H9 (cell line): Measurements from ENCODE around the gene ADAD2. TPM values are rescaled to one million over a fixed set of nuclear protein-coding genes. Genes with fewer than 3 reads are reported as not detected.

Source experiments
- DNase-seq: peaks from one replicate; pipeline ENCODE4 v3.0.0-alpha.2; 2017
- H2AFZ ChIP-seq: one replicate; pipeline ENCODE4 v1.6.1; 2013; ENCODE audit warnings: mild to moderate bottlenecking, low read length, control low read depth, moderate library complexity
- H2AK5ac ChIP-seq: 2 replicates; pipeline ENCODE4 v1.6.1; 2013; ENCODE audit warnings: low read length, control low read depth, mixed read lengths; ENCODE audit not compliant: insufficient read length
- H2BK120ac ChIP-seq: one replicate; pipeline ENCODE4 v1.6.1; 2013; ENCODE audit warnings: low read depth, mild to moderate bottlenecking, low read length, control low read depth, inconsistent platforms; ENCODE audit not compliant: poor library complexity, severe bottlenecking
- H2BK12ac ChIP-seq: 2 replicates; pipeline ENCODE4 v1.6.1; 2013; ENCODE audit warnings: low read length, control low read depth, mixed read lengths, low read depth; ENCODE audit not compliant: insufficient read length
- H2BK15ac ChIP-seq: 2 replicates; pipeline ENCODE4 v1.6.1; 2013; ENCODE audit warnings: low read depth, low read length, control low read depth
- H2BK20ac ChIP-seq: one replicate; pipeline ENCODE4 v1.6.1; 2013; ENCODE audit warnings: low read depth, mild to moderate bottlenecking, low read length, control low read depth, inconsistent platforms; ENCODE audit not compliant: poor library complexity, severe bottlenecking
- H2BK5ac ChIP-seq: 2 replicates; pipeline ENCODE4 v1.6.1; 2013; ENCODE audit warnings: low read length, control low read depth, mixed read lengths; ENCODE audit not compliant: insufficient read length
- H3K14ac ChIP-seq: 2 replicates; pipeline ENCODE4 v1.6.1; 2013; ENCODE audit warnings: low read length, control low read depth; ENCODE audit not compliant: insufficient read depth
- H3K18ac ChIP-seq: 2 replicates; pipeline ENCODE4 v1.6.1; 2013; ENCODE audit warnings: low read depth, mild to moderate bottlenecking, mixed read lengths, low read length, control low read depth; ENCODE audit not compliant: insufficient read length
- H3K23ac ChIP-seq: 2 replicates; pipeline ENCODE4 v1.6.1; 2013; ENCODE audit warnings: low read length, control low read depth, mixed read lengths, low read depth; ENCODE audit not compliant: insufficient read length
- H3K23me2 ChIP-seq: 2 replicates; pipeline ENCODE4 v1.6.1; 2013; ENCODE audit warnings: low read depth, mild to moderate bottlenecking, mixed read lengths, low read length, control low read depth; ENCODE audit not compliant: insufficient read length, poor library complexity, severe bottlenecking
- H3K27ac ChIP-seq: 2 replicates; pipeline ENCODE4 v1.5.1; 2013; ENCODE audit warnings: low read length, control low read depth, mixed read lengths, low read depth; ENCODE audit not compliant: insufficient read length
- H3K27me3 ChIP-seq: 2 replicates; pipeline ENCODE4 v1.6.1; 2013; ENCODE audit warnings: low read length, control low read depth, inconsistent platforms; ENCODE audit not compliant: insufficient read depth
- H3K4ac ChIP-seq: 2 replicates; pipeline ENCODE4 v1.6.1; 2013; ENCODE audit warnings: low read depth, mild to moderate bottlenecking, control low read depth, inconsistent platforms, low read length, moderate library complexity
- H3K4me1 ChIP-seq: 2 replicates; pipeline ENCODE4 v1.6.1; 2013; ENCODE audit warnings: low read length, control low read depth, inconsistent platforms; ENCODE audit not compliant: insufficient read depth
- H3K4me2 ChIP-seq: 2 replicates; pipeline ENCODE4 v1.6.1; 2013; ENCODE audit warnings: low read length, control low read depth, mixed read lengths; ENCODE audit not compliant: insufficient read length, insufficient read depth
- H3K56ac ChIP-seq: 2 replicates; pipeline ENCODE4 v1.6.1; 2013; ENCODE audit warnings: low read depth, mild to moderate bottlenecking, mixed read lengths, low read length, control low read depth; ENCODE audit not compliant: insufficient read length
- H3K79me1 ChIP-seq: 2 replicates; pipeline ENCODE4 v1.6.1; 2013; ENCODE audit warnings: low read depth, mild to moderate bottlenecking, moderate library complexity, low read length, control low read depth, inconsistent platforms; ENCODE audit not compliant: insufficient read depth, poor library complexity, severe bottlenecking
- H3K79me2 ChIP-seq: 2 replicates; pipeline ENCODE4 v1.6.1; 2013; ENCODE audit warnings: low read length, control low read depth, inconsistent platforms; ENCODE audit not compliant: insufficient read depth
- H3K9ac ChIP-seq: 2 replicates; pipeline ENCODE4 v1.6.1; 2013; ENCODE audit warnings: low read length, control low read depth, mixed read lengths; ENCODE audit not compliant: insufficient read length; ENCODE audit errors: extremely low read depth
- H3K9me3 ChIP-seq: one replicate; pipeline ENCODE4 v1.6.1; 2013; ENCODE audit warnings: low read depth, low read length, inconsistent platforms; ENCODE audit not compliant: control insufficient read depth
- H3T11ph ChIP-seq: one replicate; pipeline ENCODE4 v1.6.1; 2013; ENCODE audit warnings: mild to moderate bottlenecking, low read length, control low read depth, inconsistent platforms
- H4K20me1 ChIP-seq: one replicate; pipeline ENCODE4 v1.6.1; 2013; ENCODE audit not compliant: control insufficient read depth, insufficient read length, insufficient read depth
- H4K5ac ChIP-seq: 2 replicates; pipeline ENCODE4 v1.6.1; 2013; ENCODE audit warnings: low read depth, mild to moderate bottlenecking, mixed read lengths, low read length, control low read depth; ENCODE audit not compliant: insufficient read length
- H4K8ac ChIP-seq: replicated peaks from 2 replicates; pipeline ENCODE4 v1.6.1; 2013; ENCODE audit warnings: low read length, control low read depth, mixed read lengths, low read depth; ENCODE audit not compliant: insufficient read length
- H4K91ac ChIP-seq: 2 replicates; pipeline ENCODE4 v1.6.1; 2013; ENCODE audit warnings: low read depth, mild to moderate bottlenecking, moderate library complexity, mixed read lengths, low read length, control low read depth; ENCODE audit not compliant: insufficient read length
- H3K27ac Mint-ChIP-seq, 3 experiments: 2 replicates in 2 of 3; 3 replicates in 1 of 3; pipeline ENCODE4 v1.8.0; 2020 to 2021; ENCODE audit warnings: mixed read lengths in 3 of 3, mild to moderate bottlenecking in 1 of 3, moderate library complexity in 1 of 3
- H3K27me3 Mint-ChIP-seq: 2 replicates; pipeline ENCODE4 v1.8.0; 2021; ENCODE audit warnings: low read depth, mild to moderate bottlenecking, moderate library complexity, mixed read lengths
- H3K36me3 Mint-ChIP-seq, 3 experiments: 2 replicates in 2 of 3; 3 replicates in 1 of 3; pipeline ENCODE4 v1.8.0; 2020 to 2021; ENCODE audit warnings: low read depth in 3 of 3, mixed read lengths in 3 of 3; ENCODE audit not compliant: insufficient read depth in 1 of 3
- H3K4me1 Mint-ChIP-seq, 2 experiments: 2 replicates each; pipeline ENCODE4 v1.8.0; 2020; ENCODE audit warnings: mixed read lengths in 2 of 2
- H3K4me3 Mint-ChIP-seq, 2 experiments: 2 replicates in 1 of 2; 3 replicates in 1 of 2; pipeline ENCODE4 v1.8.0; 2020 to 2021; ENCODE audit warnings: mild to moderate bottlenecking in 2 of 2, mixed read lengths in 2 of 2, moderate library complexity in 1 of 2
- H3K9me3 Mint-ChIP-seq, 2 experiments: 2 replicates in 1 of 2; 3 replicates in 1 of 2; pipeline ENCODE4 v1.8.0; 2020; ENCODE audit warnings: mild to moderate bottlenecking in 2 of 2, mixed read lengths in 2 of 2, moderate library complexity in 1 of 2
- WGBS: extraction: QIAGEN DNeasy Blood & Tissue Kit; methylation state at CpG from one replicate; pipeline ENCODE4 v1.1.7; 2013; ENCODE audit warnings: missing lambda C conversion rate, low lambda C conversion rate, mixed read lengths; ENCODE audit not compliant: insufficient read length; ENCODE audit errors: extremely low coverage; 5-methylcytosine and 5-hydroxymethylcytosine counted together
- total RNA-seq: library from RNA; stranded (reverse); gene quantifications from 2 replicates; pipeline ENCODE4 v1.2.1, GENCODE V29; 2021
- TF ChIP-seq, protein P1 (sequence below): fragments of 200-600 bp; sonication (generic); conservative IDR thresholded peaks from 3 replicates; pipeline ENCODE4 v1.8.0; 2021; ENCODE audit warnings: antibody characterized with exemption, mild to moderate bottlenecking

Gene ADAD2
- total RNA-seq, 1 experiment from 2014 or later, result 1.0 TPM

DNA sequence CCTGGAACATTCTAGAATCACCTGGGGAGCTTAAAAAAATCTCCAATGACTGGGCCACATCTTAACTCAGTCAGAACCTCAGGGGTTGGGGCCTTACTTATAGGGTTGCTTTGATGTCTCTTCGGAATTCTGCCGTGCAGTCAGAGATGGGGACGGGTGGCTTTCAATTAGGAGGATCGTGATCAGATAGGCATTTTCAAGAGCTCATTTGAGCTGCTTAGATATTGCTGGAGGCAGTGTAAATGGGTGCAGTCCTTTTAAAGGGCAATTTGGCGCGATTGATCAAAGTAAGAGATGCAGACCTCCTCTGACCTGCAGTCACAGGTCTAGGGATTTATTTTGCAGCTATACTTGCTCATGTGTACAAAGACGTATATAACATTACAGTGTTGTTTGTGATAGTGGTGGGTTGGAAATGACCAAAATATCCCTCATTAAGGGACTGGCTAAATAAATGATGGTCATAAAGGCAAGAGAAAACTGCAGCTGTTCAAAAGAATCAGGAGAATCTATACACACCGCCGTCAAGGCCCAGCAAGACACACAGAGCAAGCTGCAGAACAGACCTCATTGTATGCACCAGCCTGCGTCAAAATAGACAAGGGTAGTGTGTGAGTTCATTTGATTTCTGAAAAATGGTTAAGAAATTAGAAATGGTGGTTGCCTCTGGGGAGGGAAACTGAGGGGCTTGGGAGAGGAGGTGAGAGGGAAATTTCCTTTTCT is 55.2 kb downstream of the ADAD2 start:
- no peak overlapping the region for H2BK120ac ChIP-seq
- no peak overlapping the region for H2AK5ac ChIP-seq
- DNase-seq, result no peak
- Mint-ChIP-seq H3K27ac (no peak overlapping the region; a peak in 1 of 7 replicates), H3K9me3 (peaks cover 0 to 4% of the 10 kb centered on the region in 2 experiments; a peak in 3 of 5 replicates), H3K36me3 (no peaks in the 10 kb centered on the region), H3K4me1 (no peaks in the 10 kb centered on the region), H3K4me3 (no peak overlapping the region), H3K27me3 (peaks cover 8% of the 10 kb centered on the region)
- no peak overlapping the region for H3K27ac ChIP-seq
- H4K91ac ChIP-seq, result no peak overlapping the region
- no peak overlapping the region for H3K4ac ChIP-seq
- no peaks in the 10 kb centered on the region for H3K4me1 ChIP-seq
- no CpG with 5 or more reads among the region's 10 CpGs for WGBS
- H2BK20ac ChIP-seq, result no peak overlapping the region
- H2BK12ac ChIP-seq, result no peak overlapping the region
- no peak overlapping the region for H2BK5ac ChIP-seq
- H4K8ac ChIP-seq, result no peak overlapping the region
- H2BK15ac ChIP-seq, result no peak overlapping the region
- no peak overlapping the region for H3K9ac ChIP-seq
- H3K79me2 ChIP-seq, result no peaks in the 10 kb centered on the region
- H3K4me2 ChIP-seq, result no peak overlapping the region
- no peaks in the 10 kb centered on the region for H3K27me3 ChIP-seq
- H4K20me1 ChIP-seq, result no peaks in the 10 kb centered on the region
- no peak overlapping the region for H4K5ac ChIP-seq
- no peak overlapping the region for H3K18ac ChIP-seq
- no peak overlapping the region for H2AFZ ChIP-seq
- no peak overlapping the region for H3K56ac ChIP-seq
- H3K9me3 ChIP-seq, result no peaks in the 10 kb centered on the region
- TF ChIP-seq, protein P1, sequence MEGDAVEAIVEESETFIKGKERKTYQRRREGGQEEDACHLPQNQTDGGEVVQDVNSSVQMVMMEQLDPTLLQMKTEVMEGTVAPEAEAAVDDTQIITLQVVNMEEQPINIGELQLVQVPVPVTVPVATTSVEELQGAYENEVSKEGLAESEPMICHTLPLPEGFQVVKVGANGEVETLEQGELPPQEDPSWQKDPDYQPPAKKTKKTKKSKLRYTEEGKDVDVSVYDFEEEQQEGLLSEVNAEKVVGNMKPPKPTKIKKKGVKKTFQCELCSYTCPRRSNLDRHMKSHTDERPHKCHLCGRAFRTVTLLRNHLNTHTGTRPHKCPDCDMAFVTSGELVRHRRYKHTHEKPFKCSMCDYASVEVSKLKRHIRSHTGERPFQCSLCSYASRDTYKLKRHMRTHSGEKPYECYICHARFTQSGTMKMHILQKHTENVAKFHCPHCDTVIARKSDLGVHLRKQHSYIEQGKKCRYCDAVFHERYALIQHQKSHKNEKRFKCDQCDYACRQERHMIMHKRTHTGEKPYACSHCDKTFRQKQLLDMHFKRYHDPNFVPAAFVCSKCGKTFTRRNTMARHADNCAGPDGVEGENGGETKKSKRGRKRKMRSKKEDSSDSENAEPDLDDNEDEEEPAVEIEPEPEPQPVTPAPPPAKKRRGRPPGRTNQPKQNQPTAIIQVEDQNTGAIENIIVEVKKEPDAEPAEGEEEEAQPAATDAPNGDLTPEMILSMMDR, result no peak
- H3K23ac ChIP-seq, result no peak overlapping the region
- H3T11ph ChIP-seq, result no peak overlapping the region
- no peaks in the 10 kb centered on the region for H3K79me1 ChIP-seq
- H3K23me2 ChIP-seq, result no peaks in the 10 kb centered on the region
- H3K14ac ChIP-seq, result no peak overlapping the region
